Tibial artery (tissue), 4 donors: ENCODE results near the gene NINL.

Experiments used
- DNase-seq, 2 donors: peaks; one replicate each; pipeline ENCODE4 v3.0.0-alpha.2; 2019
- H3K27ac ChIP-seq, 2 donors: fragments of 200-600 bp; sonication (generic) in 1 of 2; 1 replicate in 1 of 2; 2 replicates in 1 of 2; pipeline ENCODE4 v1.5.1; 2018 to 2019; ENCODE audit warnings: mild to moderate bottlenecking in 1 of 2
- H3K27me3 ChIP-seq, 2 donors: fragments of 200-600 bp; sonication (generic) in 1 of 2; one replicate each; pipeline versions ENCODE4 v1.5.1 to v1.6.0; 2016 to 2019
- H3K36me3 ChIP-seq, 3 donors: fragments of 200-600 bp; sonication (generic) in 2 of 3; one replicate each; pipeline ENCODE4 v1.5.1; 2016 to 2019; ENCODE audit warnings: mild to moderate bottlenecking in 2 of 3
- H3K4me1 ChIP-seq, 4 donors: fragments of 200-600 bp; sonication (generic) in 2 of 4; 1 replicate in 3 of 4; 2 replicates in 1 of 4; pipeline ENCODE4 v1.5.1; 2016 to 2019
- H3K4me3 ChIP-seq, 2 donors: fragments of 200-600 bp; sonication (generic) in 1 of 2; 1 replicate in 1 of 2; 2 replicates in 1 of 2; pipeline ENCODE4 v1.5.1; 2018 to 2019; ENCODE audit warnings: mild to moderate bottlenecking in 2 of 2
- H3K9me3 ChIP-seq, 3 donors: fragments of 200-600 bp; sonication (generic) in 1 of 3; one replicate each; pipeline ENCODE4 v1.5.1; 2016 to 2019
- intact Hi-C: fragments of 100-400 bp; cut with DNase I; formaldehyde crosslinking; loops from one replicate; pipeline ENCODE4 v1.15.0; 2023; ENCODE audit warnings: low total_unique reads
- TF ChIP-seq, protein P1 (sequence below), 2 experiments: fragments of 200-600 bp in 1 of 2; fragments of 450-650 bp in 1 of 2; IDR thresholded peaks; one replicate each; pipeline ENCODE4 v1.5.1; 2017 to 2019; ENCODE audit warnings: antibody characterized with exemption in 2 of 2, mild to moderate bottlenecking in 1 of 2, moderate library complexity in 1 of 2

NINL gene

GRCh38 chr20:25496968-25497401 lies 88.3 kb downstream of the NINL start:
- H3K9me3 ChIP-seq, result no peaks in the 10 kb centered on the region

DNA sequence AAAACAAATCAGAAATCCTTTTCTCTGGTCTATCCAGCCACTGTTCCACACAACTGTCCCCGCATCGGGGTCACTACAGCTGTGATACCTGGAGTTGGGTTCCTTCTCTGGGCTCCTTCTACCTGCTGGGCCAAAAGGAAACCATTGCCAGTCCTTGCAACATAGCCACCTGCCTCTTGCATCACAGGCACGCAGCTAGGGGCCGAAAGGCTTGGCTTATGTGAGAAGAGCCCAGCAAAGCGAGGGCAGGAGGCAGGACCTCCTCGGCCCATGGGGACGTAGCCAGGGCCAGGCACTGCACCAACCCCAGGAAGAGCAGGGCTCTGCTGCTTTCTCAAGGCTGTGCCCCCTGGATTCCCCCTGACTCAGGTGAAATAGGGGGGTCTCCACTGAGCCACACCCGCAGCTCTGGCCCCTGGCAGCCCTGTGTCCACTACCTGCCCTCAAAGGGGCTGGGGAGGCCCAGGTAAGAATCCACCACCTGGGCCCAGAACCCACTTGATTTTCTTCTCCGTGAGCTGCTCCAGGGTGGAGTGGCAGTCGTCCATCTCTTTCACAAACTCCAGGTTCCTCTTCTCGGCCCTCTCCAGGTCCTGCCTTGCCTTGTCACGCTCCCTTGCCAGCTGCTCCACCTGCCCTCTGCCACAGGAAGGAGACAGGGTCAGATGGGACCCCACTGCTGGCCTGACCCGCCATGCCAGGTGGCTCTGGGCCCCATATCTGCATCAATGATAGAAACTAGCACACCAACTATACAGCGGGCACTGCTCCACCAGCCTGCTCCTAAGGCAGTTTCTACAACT lies 89.0 kb downstream of the NINL start:
- TF ChIP-seq, protein P1, sequence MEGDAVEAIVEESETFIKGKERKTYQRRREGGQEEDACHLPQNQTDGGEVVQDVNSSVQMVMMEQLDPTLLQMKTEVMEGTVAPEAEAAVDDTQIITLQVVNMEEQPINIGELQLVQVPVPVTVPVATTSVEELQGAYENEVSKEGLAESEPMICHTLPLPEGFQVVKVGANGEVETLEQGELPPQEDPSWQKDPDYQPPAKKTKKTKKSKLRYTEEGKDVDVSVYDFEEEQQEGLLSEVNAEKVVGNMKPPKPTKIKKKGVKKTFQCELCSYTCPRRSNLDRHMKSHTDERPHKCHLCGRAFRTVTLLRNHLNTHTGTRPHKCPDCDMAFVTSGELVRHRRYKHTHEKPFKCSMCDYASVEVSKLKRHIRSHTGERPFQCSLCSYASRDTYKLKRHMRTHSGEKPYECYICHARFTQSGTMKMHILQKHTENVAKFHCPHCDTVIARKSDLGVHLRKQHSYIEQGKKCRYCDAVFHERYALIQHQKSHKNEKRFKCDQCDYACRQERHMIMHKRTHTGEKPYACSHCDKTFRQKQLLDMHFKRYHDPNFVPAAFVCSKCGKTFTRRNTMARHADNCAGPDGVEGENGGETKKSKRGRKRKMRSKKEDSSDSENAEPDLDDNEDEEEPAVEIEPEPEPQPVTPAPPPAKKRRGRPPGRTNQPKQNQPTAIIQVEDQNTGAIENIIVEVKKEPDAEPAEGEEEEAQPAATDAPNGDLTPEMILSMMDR (IDR thresholded peaks at IDR 0.05), result no peak
- H3K4me1 ChIP-seq, result no peaks in the 10 kb centered on the region

More at GRCh38 chr20:25496968-25497401, 88.3 kb downstream of the NINL start:
- no peaks in the 10 kb centered on the region for H3K27me3 ChIP-seq
- no peaks in the 10 kb centered on the region for H3K4me1 ChIP-seq
- TF ChIP-seq, protein P1 (IDR thresholded peaks at IDR 0.05), result no peak
- intact Hi-C loops, result no loop called here
- no peak overlapping the region for H3K27ac ChIP-seq
- no peak overlapping the region for H3K4me3 ChIP-seq
- no peak for DNase-seq
- H3K36me3 ChIP-seq, result peaks cover 0 to 65% (median 0%) of the 10 kb centered on the region in 3 donors

DNA sequence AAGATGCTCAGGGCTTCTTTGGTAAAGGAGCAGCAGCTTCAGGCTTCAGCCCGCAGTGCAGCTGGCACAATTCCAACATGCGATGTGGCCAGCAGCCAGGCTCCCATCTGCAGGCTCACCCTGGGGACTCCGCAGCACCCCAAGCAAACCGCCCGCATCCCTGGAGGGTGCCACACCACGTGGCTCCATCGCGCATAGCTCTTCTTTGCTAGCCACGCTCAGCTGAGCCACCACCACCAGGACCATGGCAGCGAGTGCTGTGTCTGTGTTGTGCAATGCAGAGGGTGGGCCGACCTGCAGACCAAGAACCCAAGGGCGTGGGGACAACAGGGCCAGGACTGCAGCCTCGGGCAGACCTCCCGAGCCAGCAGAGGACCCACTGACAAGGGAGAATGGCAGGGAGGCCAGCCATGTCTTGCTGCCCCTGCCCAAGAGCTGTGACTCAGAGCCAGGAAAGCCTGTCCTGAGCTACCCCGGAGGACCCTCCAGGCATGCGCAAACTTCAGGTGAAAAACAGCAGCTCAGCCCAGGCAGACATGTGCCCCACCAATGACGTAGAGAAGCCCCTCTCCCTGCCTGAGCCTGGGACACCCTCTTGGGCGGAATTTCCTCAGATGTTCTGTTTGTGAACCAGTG lies 90.0 kb downstream of the NINL start:
- intact Hi-C loops, result no loop called here
- H3K4me3 ChIP-seq, result no peak overlapping the region
- H3K27ac ChIP-seq, result no peak overlapping the region
- H3K27me3 ChIP-seq, result no peaks in the 10 kb centered on the region
- peaks cover 0 to 61% (median 0%) of the 10 kb centered on the region in 3 donors for H3K36me3 ChIP-seq
- no peak for DNase-seq
- TF ChIP-seq, protein P1 (IDR thresholded peaks at IDR 0.05), result no peak
- no peaks in the 10 kb centered on the region for H3K4me1 ChIP-seq
- no peaks in the 10 kb centered on the region for H3K9me3 ChIP-seq

More for the DNA sequence above, 89.0 kb downstream of the NINL start:
- DNase-seq, result peak in 1 of 2 donors; percentile 41
- intact Hi-C loops, result no loop called here
- Histone ChIP-seq H3K27me3 (no peaks in the 10 kb centered on the region), H3K9me3 (no peaks in the 10 kb centered on the region), H3K4me3 (no peak overlapping the region), H3K27ac (no peak overlapping the region), H3K36me3 (peaks cover 0 to 61% (median 0%) of the 10 kb centered on the region in 3 donors)

DNA sequence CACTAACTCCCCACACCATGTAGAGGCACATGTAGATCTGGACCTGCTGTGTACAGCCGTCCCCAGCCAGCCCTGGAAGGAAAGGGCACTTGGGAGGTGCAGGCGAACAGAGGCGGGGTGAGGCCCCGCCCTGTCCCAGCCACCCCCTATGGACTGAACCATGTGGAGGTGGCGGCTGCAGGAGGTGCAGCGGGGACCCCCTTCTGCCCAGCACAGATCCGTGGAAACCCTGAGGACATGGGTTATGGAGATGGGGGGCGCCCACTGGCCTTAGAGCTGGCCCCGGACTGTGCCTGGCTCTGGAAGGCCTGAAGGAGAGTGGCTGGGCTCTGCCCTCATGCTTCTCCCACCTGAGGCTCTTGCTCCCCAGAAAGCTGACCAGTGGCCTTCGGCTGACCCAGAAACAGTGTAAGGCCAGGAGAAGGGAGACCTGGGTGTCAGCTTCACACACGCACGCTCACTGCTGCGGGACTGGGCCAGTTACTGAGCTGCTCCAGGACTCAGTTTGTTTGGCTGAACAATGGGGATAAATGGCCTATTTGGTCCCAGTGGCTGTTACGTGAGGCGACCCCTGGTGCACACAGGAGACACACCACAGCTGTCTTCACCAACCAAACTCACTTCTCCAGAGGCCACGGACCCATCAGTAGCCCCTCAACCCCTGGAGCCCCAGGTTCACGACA lies 90.7 kb downstream of the NINL start:
- DNase-seq, result no peak
- intact Hi-C loops, result no loop called here

More for the DNA sequence above, 90.7 kb downstream of the NINL start:
- H3K4me1 ChIP-seq, result no peaks in the 10 kb centered on the region
- TF ChIP-seq, protein P1 (IDR thresholded peaks at IDR 0.05), result no peak
- H3K36me3 ChIP-seq, result peaks cover 0 to 63% (median 4%) of the 10 kb centered on the region in 3 donors
- H3K4me3 ChIP-seq, result no peak overlapping the region
- H3K9me3 ChIP-seq, result no peaks in the 10 kb centered on the region
- H3K27ac ChIP-seq, result no peak overlapping the region
- no peaks in the 10 kb centered on the region for H3K27me3 ChIP-seq
